SK-N-SH treated with all-trans-retinoic acid at 6 μM for 48 hours (cell line): ENCODE data around the gene RTN4RL1.

ENCODE experiments used
- ATAC-seq: fragments of 200-7000 bp; cut with Tn5 transposase; 3 replicates; pipeline ENCODE4 v1.9.1; 2020; ENCODE audit warnings: mild to moderate bottlenecking, moderate library complexity
- CSDC2 ChIP-seq: fragments of 250-450 bp; sonication (Bioruptor Pico); IDR thresholded peaks from 2 replicates; pipeline ENCODE4 v1.5.0; 2020; ENCODE audit warnings: mild to moderate bottlenecking, moderate library complexity
- GLIS3 ChIP-seq: fragments of 250-450 bp; sonication (Bioruptor Pico); IDR thresholded peaks from 2 replicates; pipeline ENCODE4 v1.5.0; 2020; ENCODE audit warnings: mild to moderate bottlenecking, moderate library complexity
- ISL1 ChIP-seq: fragments of 250-450 bp; sonication (Bioruptor Pico); IDR thresholded peaks from 2 replicates; pipeline ENCODE4 v2.1.2; 2022; ENCODE audit warnings: mild to moderate bottlenecking, moderate library complexity
- OSR1 ChIP-seq: fragments of 250-450 bp; sonication (Bioruptor Pico); IDR thresholded peaks from 2 replicates; pipeline ENCODE4 v1.8.0; 2022; ENCODE audit warnings: moderate library complexity, mild to moderate bottlenecking, inconsistent platforms
- PPARA ChIP-seq: fragments of 250-450 bp; sonication (Bioruptor Pico); IDR thresholded peaks from 2 replicates; pipeline ENCODE4 v1.5.0; 2020; ENCODE audit warnings: mild to moderate bottlenecking, borderline replicate concordance
- TCF4 ChIP-seq: fragments of 250-450 bp; sonication (Bioruptor Pico); IDR thresholded peaks from 2 replicates; pipeline ENCODE4 v1.8.0; 2021; ENCODE audit warnings: mild to moderate bottlenecking, moderate library complexity, borderline replicate concordance
- TOX ChIP-seq: fragments of 250-450 bp; sonication (Bioruptor Pico); IDR thresholded peaks from 2 replicates; pipeline ENCODE4 v1.8.0; 2021; ENCODE audit warnings: mild to moderate bottlenecking, moderate library complexity, borderline replicate concordance
- ZNF8 ChIP-seq: fragments of 450-650 bp; formaldehyde crosslinking; IDR thresholded peaks from 2 replicates; pipeline ENCODE4 v1.5.0; 2020; ENCODE audit warnings: mild to moderate bottlenecking, moderate library complexity
- TF ChIP-seq, protein P1 (sequence below): fragments of 250-450 bp; sonication (Bioruptor Pico); IDR thresholded peaks from 2 replicates; pipeline ENCODE4 v1.5.1; 2020; ENCODE audit warnings: low read depth, mild to moderate bottlenecking, moderate library complexity
- TF ChIP-seq, protein P2 (sequence below): fragments of 250-450 bp; sonication (Bioruptor Pico); IDR thresholded peaks from 2 replicates; pipeline ENCODE4 v1.5.1; 2021; ENCODE audit warnings: mild to moderate bottlenecking, moderate library complexity
- TF ChIP-seq, protein P3 (sequence below): fragments of 250-450 bp; sonication (Bioruptor Pico); IDR thresholded peaks from 2 replicates; pipeline ENCODE4 v1.8.0; 2021; ENCODE audit warnings: low read depth, mild to moderate bottlenecking, moderate library complexity, borderline replicate concordance

RTN4RL1 gene

DNA sequence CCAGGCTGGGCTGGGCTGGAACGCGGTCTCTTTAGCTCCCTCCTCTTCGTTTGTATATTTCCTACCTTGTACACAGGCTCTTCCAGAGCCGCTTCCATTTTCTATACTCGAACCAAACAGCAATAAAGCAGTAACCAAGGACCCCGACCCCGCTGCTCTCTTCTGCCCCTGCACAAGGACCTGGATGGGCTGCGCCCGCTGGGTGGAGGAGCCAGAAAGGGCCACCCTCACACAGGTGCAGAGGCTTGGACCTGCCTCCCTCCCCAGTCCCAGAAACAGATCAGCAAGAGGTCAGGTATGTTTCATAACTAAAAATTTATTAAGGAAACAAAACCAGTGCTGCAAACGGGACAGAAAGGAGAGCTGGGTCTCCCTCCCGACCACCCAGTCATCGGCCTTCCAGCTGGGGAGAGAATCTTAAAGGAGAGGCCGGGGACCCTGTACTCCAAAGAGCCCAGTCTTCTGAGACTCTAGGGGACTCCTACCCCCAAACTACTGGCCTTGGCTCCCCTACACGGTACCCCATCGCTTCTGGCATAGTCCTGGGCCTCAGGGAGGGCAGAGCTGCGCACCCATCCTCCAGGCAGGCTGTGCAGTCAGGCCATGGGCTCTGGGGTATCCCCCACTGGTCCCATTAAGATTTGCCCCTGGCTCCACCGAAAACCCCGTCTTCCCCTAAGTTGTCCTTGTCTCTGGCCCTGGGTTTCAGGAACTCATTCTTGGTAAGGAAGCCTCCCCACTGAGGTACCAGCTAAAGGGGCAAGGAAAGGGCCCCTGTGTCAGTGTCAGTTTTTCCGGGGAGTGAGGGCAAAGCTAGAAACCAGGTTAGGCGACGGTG is 34.6 kb upstream of the RTN4RL1 start:
- ATAC-seq, result no peak
- TF ChIP-seq ZNF8 (CRISPR knock-in tag) (no peak), OSR1 (CRISPR knock-in tag) (no peak), TCF4 (no peak), TOX (CRISPR knock-in tag) (no peak), GLIS3 (CRISPR knock-in tag) (no peak), ISL1 (CRISPR knock-in tag) (no peak), CSDC2 (no peak), PPARA (CRISPR knock-in tag) (no peak)
- TF ChIP-seq, protein P1, sequence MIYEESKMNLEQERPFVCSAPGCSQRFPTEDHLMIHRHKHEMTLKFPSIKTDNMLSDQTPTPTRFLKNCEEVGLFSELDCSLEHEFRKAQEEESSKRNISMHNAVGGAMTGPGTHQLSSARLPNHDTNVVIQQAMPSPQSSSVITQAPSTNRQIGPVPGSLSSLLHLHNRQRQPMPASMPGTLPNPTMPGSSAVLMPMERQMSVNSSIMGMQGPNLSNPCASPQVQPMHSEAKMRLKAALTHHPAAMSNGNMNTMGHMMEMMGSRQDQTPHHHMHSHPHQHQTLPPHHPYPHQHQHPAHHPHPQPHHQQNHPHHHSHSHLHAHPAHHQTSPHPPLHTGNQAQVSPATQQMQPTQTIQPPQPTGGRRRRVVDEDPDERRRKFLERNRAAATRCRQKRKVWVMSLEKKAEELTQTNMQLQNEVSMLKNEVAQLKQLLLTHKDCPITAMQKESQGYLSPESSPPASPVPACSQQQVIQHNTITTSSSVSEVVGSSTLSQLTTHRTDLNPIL (CRISPR knock-in tag), result no peak
- TF ChIP-seq, protein P2, sequence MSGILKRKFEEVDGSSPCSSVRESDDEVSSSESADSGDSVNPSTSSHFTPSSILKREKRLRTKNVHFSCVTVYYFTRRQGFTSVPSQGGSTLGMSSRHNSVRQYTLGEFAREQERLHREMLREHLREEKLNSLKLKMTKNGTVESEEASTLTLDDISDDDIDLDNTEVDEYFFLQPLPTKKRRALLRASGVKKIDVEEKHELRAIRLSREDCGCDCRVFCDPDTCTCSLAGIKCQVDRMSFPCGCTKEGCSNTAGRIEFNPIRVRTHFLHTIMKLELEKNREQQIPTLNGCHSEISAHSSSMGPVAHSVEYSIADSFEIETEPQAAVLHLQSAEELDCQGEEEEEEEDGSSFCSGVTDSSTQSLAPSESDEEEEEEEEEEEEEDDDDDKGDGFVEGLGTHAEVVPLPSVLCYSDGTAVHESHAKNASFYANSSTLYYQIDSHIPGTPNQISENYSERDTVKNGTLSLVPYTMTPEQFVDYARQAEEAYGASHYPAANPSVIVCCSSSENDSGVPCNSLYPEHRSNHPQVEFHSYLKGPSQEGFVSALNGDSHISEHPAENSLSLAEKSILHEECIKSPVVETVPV, result no peak
- TF ChIP-seq, all 23 proteins: peak for 0

DNA sequence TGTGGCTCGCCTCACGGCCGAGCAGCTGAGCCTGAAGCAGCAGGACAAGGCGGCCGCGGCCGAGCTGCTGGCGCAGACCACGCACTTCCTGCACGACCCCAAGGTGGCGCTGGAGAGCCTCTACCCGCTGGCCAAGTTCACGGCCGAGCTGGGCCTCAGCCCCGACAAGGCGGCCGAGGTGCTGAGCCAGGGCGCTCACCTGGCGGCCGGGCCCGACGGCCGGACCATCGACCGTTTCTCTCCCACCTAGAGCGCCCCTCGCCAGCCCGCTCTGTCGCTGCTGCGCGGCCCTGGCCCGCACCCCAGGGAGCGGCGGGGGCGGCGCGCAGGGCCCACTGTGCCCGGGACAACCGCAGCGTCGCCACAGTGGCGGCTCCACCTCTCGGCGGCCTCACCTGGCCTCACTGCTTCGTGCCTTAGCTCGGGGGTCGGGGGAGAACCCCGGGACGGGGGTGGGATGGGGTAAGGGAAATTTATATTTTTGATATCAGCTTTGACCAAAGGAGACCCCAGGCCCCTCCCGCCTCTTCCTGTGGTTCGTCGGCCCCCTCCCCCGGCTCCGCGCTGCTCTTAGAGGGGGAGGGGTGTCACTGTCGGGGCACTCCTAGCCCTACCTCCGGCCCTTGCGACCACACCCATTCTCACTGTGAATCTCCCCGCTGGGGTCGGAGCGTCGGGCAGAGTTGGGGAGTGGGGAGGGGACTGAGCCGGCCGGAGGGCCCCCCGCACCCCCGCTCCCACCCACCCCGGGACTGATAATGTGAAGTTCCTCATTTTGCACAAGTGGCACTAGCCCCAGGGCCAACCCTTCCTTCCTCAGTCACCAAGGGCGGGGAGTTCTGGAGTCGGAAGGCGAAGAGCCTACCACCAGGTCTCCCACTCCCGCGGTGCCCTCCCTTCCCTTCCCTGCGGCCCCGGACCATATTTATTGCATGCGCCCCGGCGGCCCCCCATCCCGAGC is 33.7 kb upstream of the RTN4RL1 start:
- ATAC-seq, result no peak

DNA sequence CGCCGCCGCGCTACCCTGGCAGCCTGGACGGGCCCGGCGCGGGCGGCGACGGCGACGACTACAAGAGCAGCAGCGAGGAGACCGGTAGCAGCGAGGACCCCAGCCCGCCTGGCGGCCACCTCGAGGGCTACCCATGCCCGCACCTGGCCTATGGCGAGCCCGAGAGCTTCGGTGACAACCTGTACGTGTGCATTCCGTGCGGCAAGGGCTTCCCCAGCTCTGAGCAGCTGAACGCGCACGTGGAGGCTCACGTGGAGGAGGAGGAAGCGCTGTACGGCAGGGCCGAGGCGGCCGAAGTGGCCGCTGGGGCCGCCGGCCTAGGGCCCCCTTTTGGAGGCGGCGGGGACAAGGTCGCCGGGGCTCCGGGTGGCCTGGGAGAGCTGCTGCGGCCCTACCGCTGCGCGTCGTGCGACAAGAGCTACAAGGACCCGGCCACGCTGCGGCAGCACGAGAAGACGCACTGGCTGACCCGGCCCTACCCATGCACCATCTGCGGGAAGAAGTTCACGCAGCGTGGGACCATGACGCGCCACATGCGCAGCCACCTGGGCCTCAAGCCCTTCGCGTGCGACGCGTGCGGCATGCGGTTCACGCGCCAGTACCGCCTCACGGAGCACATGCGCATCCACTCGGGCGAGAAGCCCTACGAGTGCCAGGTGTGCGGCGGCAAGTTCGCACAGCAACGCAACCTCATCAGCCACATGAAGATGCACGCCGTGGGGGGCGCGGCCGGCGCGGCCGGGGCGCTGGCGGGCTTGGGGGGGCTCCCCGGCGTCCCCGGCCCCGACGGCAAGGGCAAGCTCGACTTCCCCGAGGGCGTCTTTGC is 32.8 kb upstream of the RTN4RL1 start:
- no peak for TF ChIP-seq CSDC2
- TF ChIP-seq, protein P2, result no peak
- no peak for ATAC-seq

More for the DNA sequence above, 33.7 kb upstream of the RTN4RL1 start:
- TF ChIP-seq, protein P1 (CRISPR knock-in tag), result no peak
- TF ChIP-seq, protein P3, sequence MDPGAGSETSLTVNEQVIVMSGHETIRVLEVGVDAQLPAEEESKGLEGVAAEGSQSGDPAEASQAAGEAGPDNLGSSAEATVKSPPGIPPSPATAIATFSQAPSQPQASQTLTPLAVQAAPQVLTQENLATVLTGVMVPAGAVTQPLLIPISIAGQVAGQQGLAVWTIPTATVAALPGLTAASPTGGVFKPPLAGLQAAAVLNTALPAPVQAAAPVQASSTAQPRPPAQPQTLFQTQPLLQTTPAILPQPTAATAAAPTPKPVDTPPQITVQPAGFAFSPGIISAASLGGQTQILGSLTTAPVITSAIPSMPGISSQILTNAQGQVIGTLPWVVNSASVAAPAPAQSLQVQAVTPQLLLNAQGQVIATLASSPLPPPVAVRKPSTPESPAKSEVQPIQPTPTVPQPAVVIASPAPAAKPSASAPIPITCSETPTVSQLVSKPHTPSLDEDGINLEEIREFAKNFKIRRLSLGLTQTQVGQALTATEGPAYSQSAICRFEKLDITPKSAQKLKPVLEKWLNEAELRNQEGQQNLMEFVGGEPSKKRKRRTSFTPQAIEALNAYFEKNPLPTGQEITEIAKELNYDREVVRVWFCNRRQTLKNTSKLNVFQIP (CRISPR knock-in tag), result no peak

DNA sequence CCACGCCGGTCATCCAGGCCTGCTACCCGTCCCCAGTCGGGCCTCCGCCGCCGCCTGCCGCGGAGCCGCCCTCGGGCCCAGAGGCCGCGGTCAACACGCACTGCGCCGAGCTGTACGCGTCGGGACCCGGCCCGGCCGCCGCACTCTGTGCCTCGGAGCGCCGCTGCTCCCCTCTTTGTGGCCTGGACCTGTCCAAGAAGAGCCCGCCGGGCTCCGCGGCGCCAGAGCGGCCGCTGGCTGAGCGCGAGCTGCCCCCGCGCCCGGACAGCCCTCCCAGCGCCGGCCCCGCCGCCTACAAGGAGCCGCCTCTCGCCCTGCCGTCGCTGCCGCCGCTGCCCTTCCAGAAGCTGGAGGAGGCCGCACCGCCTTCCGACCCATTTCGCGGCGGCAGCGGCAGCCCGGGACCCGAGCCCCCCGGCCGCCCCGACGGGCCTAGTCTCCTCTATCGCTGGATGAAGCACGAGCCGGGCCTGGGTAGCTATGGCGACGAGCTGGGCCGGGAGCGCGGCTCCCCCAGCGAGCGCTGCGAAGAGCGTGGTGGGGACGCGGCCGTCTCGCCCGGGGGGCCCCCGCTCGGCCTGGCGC is 32.1 kb upstream of the RTN4RL1 start:
- no peak for TF ChIP-seq ZNF8 (CRISPR knock-in tag)
- ATAC-seq, result no peak
